HG03342 (cell line): ENCODE results near the gene EDC3.

Experiments
- ATAC-seq: cut with Tn5 transposase; IDR thresholded peaks from one replicate; pipeline ENCODE4 v1.9.1; 2021; ENCODE audit warnings: mild to moderate bottlenecking, moderate library complexity; ENCODE audit not compliant: unreplicated experiment

The EDC3 gene

GRCh38 chr15:74585191-74585590 lies 110.6 kb downstream of the EDC3 start:
- ATAC-seq = no peak

- ATAC-seq = no peak
These were observed 111.0 kb downstream of the EDC3 start for GRCh38 chr15:74584779-74585178.

- ATAC-seq = no peak
These were observed 111.6 kb downstream of the EDC3 start for GRCh38 chr15:74584204-74584603.
